GM21360 (cell line): ENCODE results near the gene PLEKHM2.
"Not testable (repeated sequence)": the region's sequence is repeated elsewhere in the genome, so short reads cannot be mapped to it uniquely, and the experiment has no call there.

ENCODE experiments used
- ATAC-seq: cut with Tn5 transposase; IDR thresholded peaks from one replicate; pipeline ENCODE4 v1.9.1; 2021; ENCODE audit warnings: mild to moderate bottlenecking, moderate library complexity; ENCODE audit not compliant: unreplicated experiment

PLEKHM2 gene

DNA sequence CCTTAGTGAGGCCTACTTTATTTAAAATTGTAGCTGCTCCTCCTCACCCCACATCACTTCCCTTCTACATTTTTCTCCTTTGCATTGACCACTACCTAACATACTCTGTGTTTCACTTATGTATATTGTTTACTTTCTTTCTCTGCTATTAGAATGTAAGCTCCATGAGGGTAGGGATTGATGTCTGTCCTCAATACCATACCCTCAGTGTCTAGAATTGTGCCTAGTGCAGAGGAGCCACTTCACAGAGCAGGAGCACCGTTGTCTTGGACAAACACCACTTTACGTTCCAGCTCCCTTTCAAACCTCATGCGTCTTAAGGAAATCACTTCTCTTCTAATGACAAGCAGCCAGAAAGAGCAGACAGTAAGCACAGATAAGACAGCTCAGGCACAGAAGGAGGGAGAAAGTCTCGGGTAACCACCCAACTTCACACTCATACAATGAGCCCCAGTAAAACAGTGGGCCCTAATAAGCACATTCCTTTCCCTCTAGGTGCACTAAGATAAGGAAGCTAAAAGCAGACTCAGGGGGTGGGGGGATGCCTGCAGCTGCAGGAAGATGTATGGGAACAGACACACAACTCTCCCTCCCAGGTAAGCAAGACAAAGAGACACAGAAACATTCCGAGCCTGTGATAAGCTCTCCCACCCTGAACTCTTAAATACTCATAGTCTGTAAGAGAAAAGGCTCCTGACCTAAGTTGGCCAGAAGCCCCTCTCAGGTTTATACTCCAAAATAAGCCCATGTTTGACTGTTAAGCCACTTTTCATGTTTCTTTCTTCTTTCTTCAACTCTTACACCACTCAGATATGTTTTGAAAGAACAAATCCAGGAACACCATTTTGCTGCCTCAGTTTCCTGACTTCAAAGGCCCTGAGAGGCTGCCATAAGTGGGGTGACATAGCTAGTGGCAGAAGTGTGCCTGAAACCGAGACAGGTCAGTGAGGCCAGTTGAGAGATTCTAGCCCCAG lies 7.1 kb upstream of the PLEKHM2 start:
- no peak for ATAC-seq

DNA sequence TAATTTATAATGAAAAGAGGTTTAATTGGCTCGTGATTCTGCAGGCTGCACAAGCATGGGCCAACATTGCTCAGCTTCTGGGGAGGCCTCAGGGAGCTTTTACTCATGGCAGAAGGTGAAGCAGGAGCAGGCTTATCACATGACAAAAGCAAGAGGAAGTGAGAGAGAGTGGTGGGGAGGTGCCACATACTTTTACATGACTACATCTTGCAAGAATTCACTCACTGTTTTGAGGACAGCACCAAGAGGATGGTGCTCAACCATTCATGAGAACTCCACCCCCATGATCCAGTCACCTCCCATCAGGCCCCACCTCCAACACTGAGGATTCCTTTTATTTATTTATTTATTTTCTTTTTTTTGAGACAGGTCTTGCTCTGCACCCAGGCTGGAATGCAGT lies 5.5 kb upstream of the PLEKHM2 start:
- peak; percentile 50 for ATAC-seq

DNA sequence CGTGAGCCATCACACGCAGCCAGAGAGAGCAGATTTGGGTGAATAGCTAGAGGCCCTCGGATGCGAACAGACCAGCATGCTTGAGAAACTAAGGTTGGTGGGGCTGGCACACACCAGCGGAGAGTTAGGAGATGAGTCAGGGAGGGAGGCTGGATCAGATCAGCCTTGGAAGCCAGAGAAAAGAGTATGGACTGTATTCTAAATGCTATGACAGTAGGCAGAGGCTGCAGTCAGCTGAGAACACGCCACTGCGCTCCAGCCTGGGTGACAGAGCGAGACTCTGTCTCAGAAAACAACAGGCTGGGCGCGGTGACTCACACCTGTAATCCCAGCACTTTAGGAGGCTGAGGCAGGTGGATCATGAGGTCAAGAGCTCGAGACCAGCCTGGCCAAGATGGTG lies 4.0 kb upstream of the PLEKHM2 start:
- ATAC-seq, result no peak

DNA sequence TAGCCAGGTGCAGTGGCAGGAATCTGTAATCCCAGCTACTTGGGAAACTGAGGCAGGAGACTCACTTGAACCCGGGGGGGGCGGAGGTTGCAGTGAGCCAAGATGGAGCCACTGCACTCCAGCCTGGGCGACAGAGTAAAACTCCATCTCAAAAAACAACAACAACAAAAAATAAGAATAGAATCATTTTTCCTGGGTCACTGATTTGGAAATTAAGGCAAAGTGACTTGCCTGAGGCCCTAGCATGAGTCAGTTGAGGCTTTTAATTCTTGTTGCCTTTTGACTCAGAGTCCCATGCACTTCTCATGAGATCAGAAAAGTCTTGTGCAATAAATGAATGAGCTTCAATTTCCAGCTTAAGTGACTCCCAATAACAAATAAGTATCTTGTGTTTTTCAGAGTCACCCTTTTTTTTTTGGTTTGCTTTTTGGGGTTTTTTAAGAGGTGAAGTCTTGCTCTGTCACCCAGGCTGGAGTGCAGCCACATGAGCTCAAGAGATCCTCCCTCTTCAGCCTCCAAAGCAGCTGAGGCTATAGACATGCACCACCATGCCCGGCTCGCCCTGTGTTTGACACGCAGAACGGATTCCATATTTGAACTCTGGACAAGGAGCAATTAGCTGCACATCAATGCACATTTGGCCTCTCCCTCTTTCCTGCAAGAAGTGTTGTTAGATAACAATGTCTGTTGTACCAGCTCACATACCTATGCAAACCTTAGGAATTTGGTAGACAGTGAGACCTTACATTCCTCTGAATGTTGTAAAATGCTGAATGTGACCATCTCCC lies 3.4 kb upstream of the PLEKHM2 start:
- no peak for ATAC-seq

DNA sequence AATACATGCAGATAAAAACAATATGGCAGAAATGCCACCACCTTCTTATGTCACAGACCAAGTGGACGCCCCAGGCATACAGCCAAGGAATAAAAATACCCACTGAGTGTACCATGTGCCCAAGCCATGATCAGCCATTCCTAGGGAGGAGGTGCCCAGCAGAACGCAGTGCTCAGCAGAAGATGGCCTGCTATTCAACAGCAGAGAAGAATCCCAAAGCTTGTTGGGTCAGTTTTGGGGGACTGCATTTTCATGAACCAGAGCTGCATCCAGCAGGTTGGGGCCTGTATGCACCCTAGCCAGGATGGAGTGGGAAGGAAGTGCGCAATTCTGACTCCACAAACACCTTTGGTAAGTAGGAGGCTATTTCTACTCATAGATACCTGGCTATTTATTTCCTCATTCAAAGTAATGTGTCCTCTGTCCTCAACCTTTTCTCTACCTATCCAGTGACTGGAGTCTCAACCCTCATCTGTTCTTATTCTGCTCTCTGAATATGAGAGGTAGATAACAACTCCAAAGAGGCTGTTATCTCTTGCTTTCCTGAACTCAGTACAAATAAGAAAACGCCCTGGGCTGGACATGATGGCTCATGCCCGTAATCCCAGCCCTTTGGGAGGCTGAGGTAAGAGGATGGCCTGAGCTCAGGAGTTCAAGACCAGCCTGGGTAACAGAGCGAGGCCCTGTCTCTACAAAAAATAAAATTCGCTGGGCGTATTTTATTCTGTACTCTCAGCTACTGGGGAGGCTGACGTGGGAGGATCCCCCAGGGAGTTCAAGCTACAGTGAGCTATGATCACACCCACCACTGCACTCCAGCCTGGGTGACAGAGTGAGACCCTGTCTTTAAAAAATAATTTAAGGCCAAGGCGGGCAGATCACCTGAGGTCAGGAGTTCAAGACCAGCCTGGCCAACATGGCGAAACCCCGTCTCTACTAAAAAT lies 2.5 kb upstream of the PLEKHM2 start:
- no peak for ATAC-seq

DNA sequence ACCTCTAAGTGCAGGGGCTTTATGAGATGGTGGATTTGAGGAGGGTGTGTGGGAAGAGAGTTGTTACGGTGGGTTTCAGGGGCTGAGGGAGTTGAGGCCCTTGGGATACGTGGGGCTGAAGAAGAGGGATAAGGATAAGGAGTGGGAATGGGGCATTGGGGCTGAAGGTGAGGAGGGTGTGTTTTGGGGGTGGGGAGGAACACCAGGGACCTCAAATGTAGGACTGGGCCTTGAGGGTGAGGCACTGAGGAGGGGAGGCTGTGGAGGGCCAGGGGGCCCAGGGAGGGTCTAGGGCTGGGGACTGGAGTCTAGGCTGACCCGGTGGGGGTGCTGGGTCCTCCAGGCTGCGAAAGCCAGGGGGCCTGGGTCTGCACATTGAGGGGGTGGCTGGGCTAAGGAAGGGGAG lies 1.2 kb upstream of the PLEKHM2 start:
- no peak for ATAC-seq

DNA sequence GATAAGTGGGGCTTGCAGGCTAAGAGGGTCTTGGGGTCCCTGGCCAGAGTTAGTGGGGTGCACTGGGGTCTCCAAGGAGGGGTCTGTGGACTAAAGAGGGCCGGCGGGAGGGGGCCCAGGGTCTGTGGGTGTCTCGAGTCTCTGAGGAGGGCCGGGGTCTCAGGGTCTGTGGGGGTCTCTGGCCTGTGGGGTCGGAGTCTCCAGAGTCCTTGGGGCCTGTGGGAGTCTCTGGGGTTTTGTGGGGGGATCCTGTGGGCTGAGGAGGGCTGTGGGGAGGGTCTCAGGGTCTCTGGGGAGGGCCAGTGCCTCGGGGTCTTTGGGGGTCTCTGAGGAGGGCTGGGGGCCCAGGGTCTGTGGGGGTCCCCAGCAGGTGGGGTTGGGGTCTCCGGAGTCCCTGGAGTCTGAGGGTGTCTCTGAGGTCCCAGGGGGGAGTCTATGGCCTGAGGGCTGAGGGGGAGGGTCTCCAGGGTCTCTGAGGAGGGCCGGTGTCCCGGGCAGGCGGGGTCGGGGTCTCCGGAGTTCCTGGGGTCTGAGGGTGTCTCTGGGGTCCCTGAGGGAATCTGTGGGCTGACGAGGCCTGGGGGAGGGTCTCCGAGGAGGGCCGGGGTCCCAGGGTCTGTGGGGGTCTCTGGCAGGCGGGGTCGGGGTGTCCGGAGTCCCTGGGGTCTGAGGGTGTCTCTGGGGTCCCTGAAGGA lies 628 bp upstream of the PLEKHM2 start:
- ATAC-seq, result no peak

DNA sequence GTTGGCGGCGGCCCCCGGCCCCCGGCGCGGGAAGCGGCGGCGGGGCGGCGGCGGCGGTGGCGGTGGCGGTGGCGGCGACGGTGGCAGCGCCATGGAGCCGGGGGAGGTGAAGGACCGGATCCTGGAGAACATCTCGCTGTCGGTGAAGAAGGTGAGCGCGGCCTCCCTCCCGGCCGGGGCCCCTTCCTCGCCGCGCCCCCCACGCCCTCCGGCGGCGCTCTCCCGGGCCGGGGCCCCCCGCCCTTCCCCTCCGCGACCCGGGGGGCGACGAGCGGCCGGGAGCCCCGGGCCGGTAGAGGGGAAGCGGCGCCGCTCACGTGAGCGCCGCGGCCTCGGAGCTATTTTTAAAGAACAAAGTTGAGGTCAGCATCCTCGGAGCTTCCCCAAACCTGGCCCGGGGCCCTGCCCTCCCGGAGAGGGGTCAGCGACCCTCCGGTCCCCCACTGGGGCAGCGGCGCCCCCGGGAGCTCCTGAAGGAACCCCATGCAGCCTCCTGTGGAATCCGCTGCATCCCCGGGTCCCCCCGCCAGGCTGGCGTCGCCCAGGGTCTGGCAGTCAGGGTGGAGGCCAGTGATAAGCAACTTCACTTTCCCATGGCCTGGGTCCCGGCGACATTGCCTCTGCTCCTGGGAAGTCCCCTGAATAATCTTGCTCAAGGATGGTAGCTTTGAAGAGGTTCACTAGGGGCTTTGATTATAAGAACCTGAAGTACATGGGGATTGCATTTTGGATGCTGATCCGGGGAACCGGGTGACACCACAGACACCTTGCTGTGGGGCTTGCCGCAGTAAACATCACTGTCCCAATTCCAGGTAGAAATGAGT lies 560 bp downstream of the PLEKHM2 start:
- ATAC-seq, result no peak

DNA sequence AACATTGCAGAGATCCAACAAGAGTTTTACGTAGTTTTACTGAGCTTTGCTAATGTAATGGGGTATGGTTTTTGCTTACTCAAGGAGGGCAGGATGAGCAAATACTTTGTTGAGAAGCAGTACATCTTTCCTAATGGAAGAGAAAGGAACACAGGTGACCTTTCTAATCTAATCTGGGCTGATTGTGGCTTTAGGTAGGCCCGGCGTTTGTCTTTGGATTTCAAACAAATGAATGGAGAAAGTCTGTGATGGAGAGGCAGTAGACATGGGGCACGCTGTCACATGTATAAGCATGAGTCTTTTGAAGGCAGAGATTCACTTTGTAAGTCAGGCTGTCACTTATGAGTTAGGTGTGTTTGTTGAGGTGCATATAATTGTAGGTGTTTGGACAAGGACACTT lies 1.7 kb downstream of the PLEKHM2 start:
- no peak for ATAC-seq

DNA sequence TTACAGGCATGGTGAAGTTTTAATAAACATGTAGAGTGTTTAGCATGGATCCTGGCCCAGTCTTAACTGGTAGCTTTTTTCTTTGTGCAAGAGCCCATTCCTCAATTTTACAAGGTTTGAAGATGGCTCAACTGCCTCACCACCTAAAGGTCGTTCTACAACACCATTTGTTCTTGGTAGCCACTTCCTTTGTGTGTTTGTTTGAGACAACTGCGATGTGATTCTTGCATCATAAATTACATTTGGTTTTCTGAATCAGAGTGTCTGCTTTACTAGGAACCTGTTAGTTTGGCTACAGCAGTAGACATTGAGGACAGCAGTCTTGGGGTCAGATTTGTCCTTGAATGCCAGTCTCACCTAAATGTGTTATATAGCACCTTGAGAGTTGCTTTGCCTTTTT lies 3.3 kb downstream of the PLEKHM2 start:
- ATAC-seq, result no peak

DNA sequence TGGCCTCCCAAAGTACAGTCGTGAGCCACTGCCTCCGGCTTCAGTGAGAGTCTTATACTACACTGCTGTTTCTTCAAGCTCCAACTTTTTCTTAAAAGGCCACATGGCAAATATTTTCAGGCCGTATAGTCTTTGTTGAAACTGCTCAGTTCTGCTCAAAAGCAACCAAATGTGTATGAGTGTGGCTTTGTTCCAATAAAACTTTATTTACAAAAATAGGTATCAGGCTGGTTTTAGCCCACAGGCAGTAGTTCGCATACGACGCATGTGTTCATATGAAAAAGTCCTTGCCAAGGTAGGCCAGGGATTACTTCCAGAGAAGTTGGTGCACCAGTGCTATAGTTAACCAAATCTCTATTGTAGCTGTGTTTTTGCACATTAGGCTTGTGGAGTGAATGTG lies 6.2 kb downstream of the PLEKHM2 start:
- no peak for ATAC-seq

DNA sequence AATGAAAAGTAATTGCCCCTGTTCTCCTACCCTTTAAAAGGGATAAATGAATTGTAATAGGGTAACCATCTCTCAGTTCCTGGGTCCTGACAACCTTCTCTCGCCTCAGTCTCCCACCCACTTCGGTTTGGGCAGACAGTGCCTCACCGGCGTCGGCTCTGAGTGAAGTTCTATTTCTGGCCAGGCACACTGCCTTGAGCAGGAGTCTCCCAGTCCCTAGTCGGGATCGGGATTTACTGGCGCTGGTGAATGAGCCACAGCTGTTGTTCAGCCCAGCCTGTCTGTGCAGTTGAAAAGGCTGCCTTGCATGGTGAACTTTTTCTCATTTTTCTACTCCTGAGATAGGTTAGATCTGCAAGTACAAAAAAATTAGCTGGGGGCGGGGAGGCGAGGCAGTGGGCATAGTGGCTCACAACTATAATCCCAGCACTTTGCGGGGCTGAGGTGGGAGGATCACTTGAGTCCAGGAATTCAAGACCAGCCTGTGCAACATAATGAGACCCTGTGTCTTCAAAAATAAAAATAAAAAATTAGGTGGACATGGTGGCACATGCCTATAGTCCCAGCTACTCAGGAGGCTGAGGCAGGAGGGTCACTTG lies 7.4 kb downstream of the PLEKHM2 start:
- no peak for ATAC-seq

DNA sequence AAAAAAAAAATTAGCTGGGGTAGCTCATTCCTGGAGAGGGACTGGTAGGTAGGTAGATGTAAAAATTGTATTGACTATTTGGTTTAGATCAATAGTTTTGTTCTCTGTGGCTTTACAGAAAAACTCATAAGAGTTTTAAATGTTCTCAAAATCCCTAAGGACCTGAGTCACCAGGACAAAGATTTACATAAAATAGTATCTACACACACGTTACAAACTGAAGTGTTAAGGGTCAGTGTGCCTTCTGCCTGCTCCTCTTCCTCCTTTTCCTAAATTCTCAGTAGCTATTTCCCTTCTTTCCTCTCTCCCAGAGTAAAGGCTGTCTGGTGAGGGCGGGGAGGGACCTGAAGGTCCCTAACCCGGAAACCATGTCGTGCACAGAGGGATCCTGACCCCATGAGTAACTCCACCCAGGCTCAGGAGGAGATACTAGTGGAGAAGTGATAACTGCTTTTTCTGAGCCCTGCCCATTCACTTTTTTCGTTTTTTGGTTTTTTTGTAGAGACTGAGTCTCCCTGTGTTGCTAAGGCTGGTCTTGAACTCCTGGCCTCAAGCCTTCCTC lies 8.1 kb downstream of the PLEKHM2 start:
- no peak for ATAC-seq

DNA sequence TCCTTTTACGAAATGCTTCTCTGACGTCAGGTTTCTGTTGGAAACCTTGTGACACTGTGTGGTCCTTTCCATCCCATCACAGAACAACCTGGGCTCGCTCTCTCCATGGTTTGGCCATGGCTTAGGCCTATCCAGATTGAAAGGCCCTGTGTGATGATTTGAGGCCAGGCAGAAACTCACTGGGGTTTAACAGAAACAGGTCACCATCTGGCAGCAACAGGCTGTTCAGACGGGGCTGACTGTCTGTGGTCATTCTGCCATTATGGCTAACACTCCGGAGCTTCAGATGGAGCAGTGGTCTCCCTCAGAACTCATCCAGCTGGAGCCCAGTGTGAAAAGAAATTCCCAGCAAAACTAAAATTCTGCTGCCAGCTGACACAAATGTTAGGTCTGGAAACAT lies 9.3 kb downstream of the PLEKHM2 start:
- no peak for ATAC-seq

DNA sequence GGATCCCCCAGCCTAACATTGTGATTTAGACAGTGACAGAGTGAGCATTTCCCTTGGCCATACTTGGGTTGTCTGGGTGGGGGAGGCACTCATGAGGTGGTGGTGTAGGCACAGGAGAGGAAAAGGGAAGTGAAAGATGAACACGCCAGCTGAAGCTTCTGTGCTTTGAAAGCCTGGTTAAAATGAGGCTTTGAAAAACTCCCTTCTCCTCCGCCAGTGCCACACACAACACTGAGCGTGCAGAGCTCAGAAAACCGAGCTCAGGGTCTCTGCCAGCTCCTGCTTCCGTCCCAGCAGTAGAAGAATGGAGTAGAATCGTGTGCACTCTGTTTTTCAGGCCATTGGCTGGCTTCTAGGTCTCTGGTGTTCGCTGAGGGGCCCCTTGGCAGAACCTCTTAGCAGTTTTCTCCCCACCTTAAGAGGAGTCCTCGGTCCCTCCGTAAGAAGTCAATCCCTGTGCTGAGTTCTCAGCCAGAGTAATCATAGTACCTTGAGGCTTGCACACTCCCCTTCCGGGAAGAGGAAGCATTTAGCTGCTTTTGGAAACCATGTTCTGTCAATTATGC lies 12.9 kb downstream of the PLEKHM2 start:
- peak; percentile 88 for ATAC-seq

DNA sequence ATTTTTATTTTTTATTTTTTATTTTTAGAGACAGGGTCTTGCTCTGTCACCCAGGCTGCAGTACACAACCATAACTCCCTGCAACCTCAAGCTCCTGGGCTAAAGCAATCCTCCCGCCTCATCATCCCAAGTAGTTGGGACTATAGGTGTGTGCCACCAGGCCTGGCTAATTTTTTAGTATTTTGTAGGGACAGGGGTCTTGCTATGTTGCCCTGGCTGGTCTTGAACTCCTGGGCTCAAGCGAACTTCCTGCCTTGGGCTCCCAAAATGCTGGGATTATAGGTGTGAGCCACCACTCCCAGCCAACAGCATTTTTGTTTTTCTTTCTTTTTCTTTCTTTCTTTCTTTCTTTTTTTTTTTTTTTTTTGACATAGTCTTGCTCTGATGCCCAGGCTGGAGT lies 14.1 kb downstream of the PLEKHM2 start:
- no peak for ATAC-seq

DNA sequence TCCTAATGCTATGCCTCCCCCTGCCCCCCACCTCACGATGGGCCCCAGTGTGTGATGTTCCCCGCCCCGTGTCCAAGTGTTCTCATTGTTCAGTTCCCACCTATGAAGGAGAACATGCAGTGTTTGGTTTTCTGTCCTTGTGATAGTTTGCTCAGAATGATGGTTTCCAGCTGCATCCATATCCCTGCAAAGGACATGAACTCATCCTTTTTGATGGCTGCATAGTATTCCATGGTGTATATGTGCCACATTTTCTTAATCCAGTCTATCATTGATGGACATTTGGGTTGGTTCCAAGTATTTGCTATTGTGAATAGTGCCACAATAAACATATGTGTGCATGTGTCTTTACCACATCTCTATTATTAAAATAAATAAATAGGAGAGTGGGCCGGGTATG lies 15.2 kb downstream of the PLEKHM2 start:
- ATAC-seq, result not testable (repeated sequence)

DNA sequence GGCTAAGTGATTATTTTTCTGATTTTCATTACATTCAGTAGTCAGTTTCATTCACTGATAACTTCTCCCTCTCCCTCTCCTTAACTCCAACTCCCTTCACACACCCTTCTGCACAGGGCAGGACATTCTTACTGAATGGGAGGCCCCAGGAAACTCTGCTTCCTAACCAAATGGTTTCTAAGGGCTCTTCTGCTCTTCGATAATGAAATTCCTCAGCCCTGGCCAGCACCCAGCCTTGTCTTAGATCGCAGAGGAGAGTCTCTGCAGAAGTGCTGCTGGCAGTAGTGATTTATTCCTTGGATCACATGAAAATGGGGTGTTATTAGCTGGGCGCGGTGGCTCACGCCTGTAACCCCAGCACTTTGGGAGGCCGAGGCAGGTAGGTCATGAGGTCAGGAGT lies 16.4 kb downstream of the PLEKHM2 start:
- ATAC-seq, result no peak
